Stimulated activated naive CD8-positive, alpha-beta T cell treated with anti-CD3 and anti-CD28 coated beads, Interleukin-15, Interleukin-2, amounts not matched to agents 100 U/mL and 50 U/mL, for 24 hours (primary cell): Measurements from ENCODE around the gene ZDHHC24.
"Not testable (repeated sequence)": the region's sequence is repeated elsewhere in the genome, so short reads cannot be mapped to it uniquely, and the experiment has no call there.

ENCODE experiments used
- ATAC-seq: fragments of 150-1000 bp; cut with Tn5 transposase; one replicate; pipeline ENCODE4 v1.10.0; 2021
- DNase-seq: peaks from one replicate; pipeline ENCODE4 v3.0.0; 2021

Gene ZDHHC24

GRCh38 chr11:66544952-66545351 lies 896 bp downstream of the ZDHHC24 start:
- not testable (repeated sequence) for ATAC-seq, DNase-seq

- DNase-seq (peak; percentile 73), ATAC-seq (peak; percentile 41)
Measured at GRCh38 chr11:66543263-66544107, 2.4 kb downstream of the ZDHHC24 start.

- no peak for DNase-seq
Measured at GRCh38 chr11:66542362-66542761, 3.5 kb downstream of the ZDHHC24 start.

GRCh38 chr11:66541892-66542291 lies 4.0 kb downstream of the ZDHHC24 start:
- DNase-seq = no peak

More at GRCh38 chr11:66542362-66542761, 3.5 kb downstream of the ZDHHC24 start:
- no peak for ATAC-seq

GRCh38 chr11:66540598-66540997 lies 5.2 kb downstream of the ZDHHC24 start:
- not testable (repeated sequence) for ATAC-seq

More at GRCh38 chr11:66541892-66542291, 4.0 kb downstream of the ZDHHC24 start:
- no peak for ATAC-seq

DNA sequence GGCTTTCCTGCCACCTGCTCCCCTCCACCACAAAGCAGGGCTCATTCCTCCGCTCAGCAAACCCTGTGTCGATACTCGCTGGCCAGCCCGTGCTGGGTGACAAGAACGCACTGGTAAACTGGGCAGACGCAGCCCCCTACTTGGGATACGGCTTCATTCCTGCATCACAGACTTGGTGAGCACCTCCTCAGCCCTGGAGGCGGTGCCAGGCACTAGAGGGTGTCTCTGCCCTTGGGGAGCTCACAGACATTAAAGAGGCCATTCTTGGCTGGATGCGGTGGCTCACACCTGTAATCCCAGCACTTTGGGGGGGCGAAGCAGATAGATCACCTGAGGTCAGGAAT lies 6.0 kb downstream of the ZDHHC24 start:
- DNase-seq = no peak
- no peak for ATAC-seq

More at GRCh38 chr11:66540598-66540997, 5.2 kb downstream of the ZDHHC24 start:
- not testable (repeated sequence) for DNase-seq

DNA sequence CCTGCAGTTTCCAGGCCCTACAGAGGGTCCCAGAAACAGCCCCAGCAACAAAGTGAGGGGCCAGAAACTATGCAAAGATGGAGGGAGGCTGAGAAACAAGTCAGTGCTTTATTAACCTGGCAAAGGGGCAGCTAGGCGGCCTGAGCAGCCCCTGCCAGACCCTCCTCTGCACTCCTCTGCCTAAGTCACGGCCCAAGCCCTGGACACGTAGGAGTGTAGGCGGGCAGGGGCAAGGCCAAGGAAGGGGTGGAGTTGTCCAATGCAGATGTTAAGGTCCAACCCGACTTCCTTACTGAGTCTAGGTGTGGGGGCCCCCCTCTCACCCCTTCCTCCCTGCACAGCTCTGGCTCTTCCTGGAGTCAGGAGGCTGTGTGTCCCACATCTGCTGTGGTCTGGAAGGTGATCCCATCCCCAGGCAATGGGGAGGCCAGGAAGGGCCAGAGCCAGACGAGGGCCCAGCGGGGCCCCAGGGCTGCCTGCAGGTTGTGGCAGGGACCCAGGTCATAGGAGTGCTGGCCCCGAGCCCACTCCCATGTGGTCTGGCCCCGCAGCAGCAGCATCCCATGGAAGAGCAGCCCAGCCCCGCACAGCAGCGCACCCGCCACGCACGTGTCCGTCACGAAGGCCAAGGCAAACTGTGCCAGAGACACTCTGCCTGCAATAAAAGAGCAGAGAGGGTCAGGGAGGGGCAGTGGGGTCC lies 6.5 kb downstream of the ZDHHC24 start:
- ATAC-seq (no peak), DNase-seq (no peak)

GRCh38 chr11:66532784-66533183 lies 13.1 kb downstream of the ZDHHC24 start:
- no peak for DNase-seq
- ATAC-seq = no peak

- no peak for ATAC-seq
- DNase-seq = no peak
Measured at GRCh38 chr11:66531841-66532240, 14.0 kb downstream of the ZDHHC24 start.

DNA sequence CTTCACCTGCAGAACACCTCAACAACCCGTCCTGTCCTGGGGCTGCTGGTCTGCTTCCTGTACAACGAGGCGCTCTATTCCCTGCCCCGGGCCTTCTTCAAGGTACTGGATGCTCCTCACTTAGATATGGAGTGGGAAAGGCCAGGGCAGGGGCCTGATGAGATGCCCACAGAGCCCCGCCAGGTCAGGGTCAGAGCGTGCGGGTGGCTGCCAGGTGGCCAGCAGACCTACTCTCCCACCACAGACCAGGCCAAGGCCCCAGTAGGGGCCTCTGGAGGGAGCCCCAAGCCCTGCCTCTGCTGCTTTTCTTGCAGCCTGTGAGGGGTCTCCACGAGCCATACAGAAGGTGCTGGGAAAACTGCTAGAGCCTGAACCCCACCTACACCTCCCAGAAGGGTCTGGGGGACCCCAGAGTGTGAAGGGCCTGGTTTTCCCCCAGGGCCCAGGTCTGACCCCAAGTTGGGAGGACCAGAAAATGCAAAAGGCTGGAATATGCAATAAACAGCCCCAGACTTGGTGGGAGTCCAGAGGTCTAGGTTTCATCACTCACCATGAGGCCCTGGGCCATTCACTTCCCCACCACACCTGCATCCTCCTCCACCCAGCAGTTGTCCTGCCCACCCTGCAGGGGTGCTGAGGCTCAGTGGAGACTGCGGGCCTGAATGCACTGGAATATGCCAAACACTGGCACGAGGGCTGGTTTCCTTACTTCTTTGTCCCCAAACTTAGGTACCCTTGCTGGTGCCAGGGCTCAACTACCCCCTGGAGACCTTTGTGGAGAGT lies 14.7 kb downstream of the ZDHHC24 start:
- DNase-seq (no peak), ATAC-seq (no peak)

GRCh38 chr11:66529655-66530054 lies 16.2 kb downstream of the ZDHHC24 start:
- no peak for DNase-seq
- ATAC-seq = no peak

DNA sequence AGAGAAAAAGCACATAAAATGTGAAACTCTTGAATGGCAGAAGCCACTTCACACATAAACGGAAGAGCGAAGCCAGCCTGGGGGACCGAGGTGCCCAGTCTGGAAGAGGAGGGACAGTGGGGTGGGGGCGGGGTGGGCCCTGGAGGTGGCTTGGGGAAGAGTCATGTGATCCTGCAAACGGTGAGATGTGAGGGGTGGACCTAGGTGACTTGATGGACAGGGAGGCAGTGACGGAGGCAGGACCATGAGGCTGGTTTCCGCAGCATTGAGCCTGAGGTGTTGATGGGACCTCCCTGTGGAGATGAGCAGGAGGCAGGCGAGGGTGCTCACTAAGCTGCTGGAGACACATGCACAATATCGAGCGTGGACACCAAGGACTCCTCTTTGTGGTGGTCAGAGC lies 16.8 kb downstream of the ZDHHC24 start:
- DNase-seq = no peak
- ATAC-seq = no peak

DNA sequence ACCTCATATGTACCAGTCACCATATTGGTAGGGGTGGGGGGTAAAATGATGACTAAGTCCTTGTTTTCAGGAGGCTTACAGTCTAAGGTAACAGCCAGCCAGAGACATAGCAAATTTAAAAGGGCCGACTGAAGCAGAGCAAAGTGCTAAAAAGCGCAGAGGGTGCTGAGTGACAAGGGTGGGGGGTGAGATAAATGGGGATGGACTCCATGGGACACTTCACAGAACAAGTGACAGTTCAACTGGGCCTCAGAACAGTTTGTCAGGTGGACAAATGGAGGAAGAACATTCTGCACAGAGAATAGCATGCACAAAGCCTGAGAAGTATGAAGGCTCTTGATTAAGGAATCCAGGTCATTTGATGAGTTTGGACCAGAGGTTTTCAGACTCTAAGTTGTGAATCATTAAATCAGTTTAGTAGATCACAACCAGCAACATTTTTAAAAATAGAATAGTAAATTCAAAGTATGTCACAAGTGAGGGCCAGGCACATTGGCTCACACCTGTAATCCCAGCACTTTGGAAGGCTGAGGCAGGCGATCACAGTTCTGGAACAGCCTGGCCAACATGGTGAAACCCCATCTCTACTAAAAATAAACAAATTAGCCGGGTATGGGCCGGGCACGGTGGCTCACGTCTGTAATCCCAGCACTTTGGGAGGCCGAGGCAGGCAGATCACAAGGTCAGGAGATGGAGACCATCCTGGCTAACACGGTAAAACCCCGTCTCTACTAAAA lies 21.4 kb downstream of the ZDHHC24 start:
- DNase-seq = no peak
- no peak for ATAC-seq

DNA sequence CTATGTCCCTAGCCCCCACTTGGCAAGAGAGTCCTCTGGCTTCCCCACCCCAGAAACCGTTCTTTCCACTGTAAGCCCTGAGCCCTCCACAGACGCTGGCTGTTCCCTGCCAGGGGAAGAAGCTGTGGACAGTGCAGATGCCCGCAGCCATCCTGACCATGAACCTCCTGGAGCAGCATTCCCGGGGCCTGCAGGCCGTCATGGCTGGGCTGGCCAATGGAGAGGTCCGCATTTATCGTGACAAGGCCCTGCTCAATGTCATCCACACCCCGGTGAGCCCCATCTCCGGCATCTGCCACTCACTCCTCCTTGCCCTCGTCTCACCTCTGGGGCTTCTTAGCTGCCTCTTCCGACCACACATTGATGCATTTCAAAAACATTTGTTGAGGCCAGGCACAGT lies 22.2 kb downstream of the ZDHHC24 start:
- DNase-seq (no peak), ATAC-seq (no peak)

DNA sequence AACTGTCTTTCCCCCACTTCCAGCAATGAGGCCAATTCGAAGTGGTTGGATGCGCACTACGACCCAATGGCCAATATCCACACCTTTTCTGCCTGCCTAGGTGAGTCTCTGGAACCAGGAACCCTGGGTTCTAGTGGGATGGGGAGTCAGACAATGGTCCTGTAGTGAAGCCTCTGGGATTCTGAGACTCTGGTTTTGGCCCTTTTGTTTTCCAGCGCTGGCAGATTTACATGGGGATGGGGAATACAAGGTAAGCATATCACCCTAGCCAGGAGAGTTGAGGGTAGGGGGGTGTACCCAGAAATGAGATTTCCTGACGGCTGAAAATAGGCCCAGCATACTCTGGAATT lies 34.9 kb downstream of the ZDHHC24 start:
- ATAC-seq = no peak

DNA sequence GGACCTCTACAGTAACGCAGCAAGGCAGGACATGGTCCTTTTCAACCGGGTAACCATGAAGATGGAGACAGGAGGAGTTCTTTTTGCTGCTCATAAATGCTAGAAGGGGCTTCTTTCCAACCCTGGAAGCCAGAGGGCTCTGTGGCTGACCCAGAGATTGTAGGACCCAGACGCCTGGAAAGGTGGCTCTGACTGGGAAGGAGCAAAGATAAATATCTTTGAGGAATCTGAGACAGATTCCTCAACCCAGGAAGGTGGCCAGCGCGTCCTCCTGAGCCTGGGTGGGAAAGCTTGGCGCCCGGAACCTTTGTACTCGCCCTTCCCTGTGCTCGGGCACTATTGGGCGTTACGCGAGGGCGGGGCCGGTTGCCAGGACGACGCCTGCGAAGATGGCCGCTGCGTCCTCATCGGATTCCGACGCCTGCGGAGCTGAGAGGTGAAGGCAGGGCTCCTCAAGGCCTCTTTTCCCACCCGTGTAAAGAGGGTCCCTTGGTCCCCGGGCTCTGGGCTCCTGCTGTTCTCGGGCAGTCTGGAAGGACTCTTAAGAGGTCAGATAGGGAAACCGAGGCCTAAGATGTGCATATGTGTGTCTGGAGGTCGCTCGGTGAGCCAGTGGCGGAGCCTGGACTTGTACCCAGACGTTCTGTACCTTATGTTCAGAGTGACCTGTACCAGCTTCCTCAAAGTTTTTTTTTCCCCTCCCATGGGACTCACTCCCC lies 35.4 kb downstream of the ZDHHC24 start, which contains the start of gene BBS1:
Gene BBS1, plus strand, starts transcription at position 365 of the 719 bp plus-strand sequence. Its CDS starts 25 bp downstream, at position 390.
- ATAC-seq (peak; percentile 96), DNase-seq (peak; percentile 88)

More for the DNA sequence above, 34.9 kb downstream of the ZDHHC24 start:
- no peak for DNase-seq

DNA sequence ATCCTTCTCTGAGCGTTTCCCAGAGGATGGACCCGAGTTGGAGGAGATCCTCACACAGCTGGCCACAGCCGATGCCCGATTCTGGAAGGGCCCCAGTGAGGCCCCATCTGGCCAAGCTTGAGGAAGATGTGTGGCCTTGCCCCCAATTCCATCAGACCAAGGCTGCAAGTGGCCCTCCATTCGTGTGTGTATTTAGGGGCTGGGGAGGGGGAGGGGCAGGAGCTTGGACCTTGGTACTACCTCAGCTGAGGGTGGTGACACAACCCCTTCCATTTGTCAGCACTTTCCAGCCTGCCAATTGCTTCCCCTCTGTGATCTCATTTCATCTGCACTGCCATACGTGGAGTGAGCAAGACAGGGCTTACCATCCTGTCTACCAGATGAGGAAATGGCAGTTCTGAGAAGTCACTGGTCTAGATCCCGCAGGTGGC lies 36.7 kb downstream of the ZDHHC24 start:
- ATAC-seq = no peak

DNA sequence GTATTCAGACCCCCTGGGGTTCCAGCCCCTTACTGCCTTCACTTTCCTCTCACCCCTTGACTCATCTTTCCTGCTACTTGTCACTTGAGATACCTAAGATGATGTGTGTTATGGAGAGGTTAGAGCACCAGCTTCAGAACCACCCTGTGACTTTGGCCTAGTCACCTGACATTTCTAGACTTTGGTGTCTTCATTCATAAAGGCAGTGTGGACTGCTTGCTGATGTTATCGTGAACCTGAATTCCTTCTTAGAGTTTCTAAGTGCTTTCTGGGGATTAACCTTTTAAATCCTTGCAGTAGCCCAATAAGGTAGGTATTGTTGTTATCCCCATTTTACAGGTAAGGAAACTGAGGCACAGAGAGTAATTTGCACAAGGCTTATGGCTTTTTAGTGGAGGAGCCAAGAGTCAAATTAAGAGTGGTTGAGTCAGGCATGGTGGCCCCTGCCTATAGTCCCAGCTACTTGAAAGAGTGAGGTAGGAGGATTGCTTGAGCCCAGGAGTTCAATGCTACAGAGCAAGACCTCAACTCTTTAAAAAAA lies 40.5 kb downstream of the ZDHHC24 start:
- DNase-seq (no peak), ATAC-seq (no peak)

More for the DNA sequence above, 36.7 kb downstream of the ZDHHC24 start:
- no peak for DNase-seq

GRCh38 chr11:66498506-66498905 lies 47.3 kb downstream of the ZDHHC24 start:
- no peak for DNase-seq
- ATAC-seq = no peak

DNA sequence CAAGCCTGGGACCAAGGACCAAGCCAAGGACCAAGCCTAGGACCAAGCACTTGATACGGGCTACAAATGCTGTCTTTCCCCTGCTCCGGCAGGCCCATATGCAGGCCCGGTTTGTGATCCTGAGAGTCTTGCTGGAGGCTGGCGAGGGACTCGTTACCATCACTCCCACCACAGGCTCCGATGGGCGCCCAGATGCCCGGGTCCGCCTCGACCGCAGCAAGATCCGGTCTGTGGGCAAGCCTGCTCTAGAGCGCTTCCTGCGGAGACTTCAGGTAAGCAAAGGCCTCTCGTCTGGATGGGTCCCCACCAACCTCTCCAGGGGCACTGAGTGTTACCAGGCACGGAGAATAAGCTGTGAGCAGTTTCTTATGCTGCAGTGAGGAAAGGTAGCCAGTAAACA lies 48.6 kb downstream of the ZDHHC24 start:
- DNase-seq (no peak), ATAC-seq (no peak)

GRCh38 chr11:66495401-66495854 lies 50.4 kb downstream of the ZDHHC24 start:
- peak; percentile 24 for ATAC-seq
- peak; percentile 35 for DNase-seq
